HG03520 (cell line): ENCODE data around the gene TAS2R13.

ENCODE experiments used
- ATAC-seq: cut with Tn5 transposase; IDR thresholded peaks from one replicate; pipeline ENCODE4 v1.9.1; 2021; ENCODE audit warnings: mild to moderate bottlenecking, moderate library complexity; ENCODE audit not compliant: unreplicated experiment

TAS2R13 gene

GRCh38 chr12:10873378-10873777, 36.0 kb downstream of the TAS2R13 start:
- ATAC-seq, result no peak

GRCh38 chr12:10867381-10867780, 42.0 kb downstream of the TAS2R13 start:
- ATAC-seq, result no peak

- ATAC-seq, result no peak
Measured at GRCh38 chr12:10863512-10864218, 45.7 kb downstream of the TAS2R13 start.

GRCh38 chr12:10861366-10861765, 48.0 kb downstream of the TAS2R13 start:
- no peak for ATAC-seq
